ENCODE measurements around the gene ELF2.

- TF ChIP-seq, protein P1, sequence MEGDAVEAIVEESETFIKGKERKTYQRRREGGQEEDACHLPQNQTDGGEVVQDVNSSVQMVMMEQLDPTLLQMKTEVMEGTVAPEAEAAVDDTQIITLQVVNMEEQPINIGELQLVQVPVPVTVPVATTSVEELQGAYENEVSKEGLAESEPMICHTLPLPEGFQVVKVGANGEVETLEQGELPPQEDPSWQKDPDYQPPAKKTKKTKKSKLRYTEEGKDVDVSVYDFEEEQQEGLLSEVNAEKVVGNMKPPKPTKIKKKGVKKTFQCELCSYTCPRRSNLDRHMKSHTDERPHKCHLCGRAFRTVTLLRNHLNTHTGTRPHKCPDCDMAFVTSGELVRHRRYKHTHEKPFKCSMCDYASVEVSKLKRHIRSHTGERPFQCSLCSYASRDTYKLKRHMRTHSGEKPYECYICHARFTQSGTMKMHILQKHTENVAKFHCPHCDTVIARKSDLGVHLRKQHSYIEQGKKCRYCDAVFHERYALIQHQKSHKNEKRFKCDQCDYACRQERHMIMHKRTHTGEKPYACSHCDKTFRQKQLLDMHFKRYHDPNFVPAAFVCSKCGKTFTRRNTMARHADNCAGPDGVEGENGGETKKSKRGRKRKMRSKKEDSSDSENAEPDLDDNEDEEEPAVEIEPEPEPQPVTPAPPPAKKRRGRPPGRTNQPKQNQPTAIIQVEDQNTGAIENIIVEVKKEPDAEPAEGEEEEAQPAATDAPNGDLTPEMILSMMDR (IDR thresholded peaks at IDR 0.05): no peak
- TF ChIP-seq POLR2A (IDR thresholded peaks at IDR 0.05): no peak
Observed at GRCh38 chr4:139142980-139143379, 34.0 kb downstream of the ELF2 start.

Data from breast epithelium (tissue), 3 donors.